ENCODE results near the gene SLC6A15.

Gene SLC6A15

DNA sequence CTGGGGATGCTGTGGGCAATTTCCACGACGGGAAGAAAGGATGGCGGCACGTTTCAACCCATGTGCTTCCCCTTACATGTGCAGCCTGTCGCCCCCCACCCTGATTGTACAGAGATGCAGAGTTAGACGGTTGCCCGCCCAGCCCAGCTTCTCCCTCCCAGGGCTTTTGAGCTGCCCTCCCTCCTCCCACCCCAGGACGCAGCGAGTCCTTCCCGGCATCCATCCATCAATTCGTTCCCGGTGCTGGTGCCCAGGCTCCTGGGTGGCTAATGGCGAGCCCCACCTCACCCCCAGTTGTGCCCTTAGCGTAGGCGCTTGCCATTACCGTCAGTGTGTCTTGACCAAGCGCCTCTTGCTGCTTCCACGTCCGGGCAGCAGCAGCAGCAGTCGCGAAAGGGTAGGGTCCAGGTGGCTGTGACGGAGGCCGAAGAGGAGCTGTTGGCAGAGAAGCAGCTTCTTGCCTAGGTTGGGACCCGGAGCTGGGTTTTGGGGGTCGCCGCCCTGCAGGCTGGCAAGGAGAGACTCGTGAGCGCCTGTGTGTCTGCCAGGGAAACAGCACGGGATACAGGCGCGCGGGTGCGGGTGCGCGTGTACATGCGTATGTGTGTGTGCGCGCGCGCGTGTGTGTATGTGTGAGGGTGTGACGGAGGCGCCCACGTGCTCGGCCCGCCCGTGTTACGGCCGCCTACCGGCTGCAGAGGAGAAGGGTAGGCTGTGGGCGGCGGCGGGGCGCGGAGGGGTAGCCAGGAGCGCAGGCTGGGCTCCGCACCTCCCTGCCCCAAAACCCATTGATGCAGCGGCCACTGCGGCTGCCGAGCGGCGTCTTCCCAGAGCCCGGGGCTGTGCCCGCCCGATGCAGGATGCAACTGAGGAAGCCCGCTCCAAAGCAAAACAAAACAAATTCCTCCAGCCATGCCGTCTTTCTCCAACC is at the start of gene SLC6A15:
SLC6A15 (minus strand) TSS at position 602 of the 931 bp plus-strand sequence. CDS start 20,679 bp downstream, outside the sequence.
- peak; percentile 86 for DNase-seq

DNA sequence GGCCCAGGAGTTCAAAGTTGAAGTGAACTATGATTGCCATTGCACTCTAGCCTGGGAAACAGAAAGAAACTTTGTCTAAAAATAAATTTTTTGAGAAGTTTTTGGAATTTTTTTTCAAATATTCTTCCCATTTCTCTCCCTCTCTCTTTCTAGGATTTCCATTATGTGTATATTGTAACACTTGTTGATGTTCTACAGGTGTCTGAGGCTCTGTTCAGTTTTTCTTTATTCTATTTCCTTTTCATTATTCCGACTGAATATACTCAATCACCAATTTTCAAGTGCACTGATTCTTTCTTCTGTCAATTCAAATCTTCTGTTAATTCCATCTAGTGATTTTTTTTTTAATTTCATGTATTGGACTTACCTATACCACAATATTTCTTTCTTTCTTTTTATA is 48.3 kb upstream of the SLC6A15 start:
- no peak for DNase-seq

DNA sequence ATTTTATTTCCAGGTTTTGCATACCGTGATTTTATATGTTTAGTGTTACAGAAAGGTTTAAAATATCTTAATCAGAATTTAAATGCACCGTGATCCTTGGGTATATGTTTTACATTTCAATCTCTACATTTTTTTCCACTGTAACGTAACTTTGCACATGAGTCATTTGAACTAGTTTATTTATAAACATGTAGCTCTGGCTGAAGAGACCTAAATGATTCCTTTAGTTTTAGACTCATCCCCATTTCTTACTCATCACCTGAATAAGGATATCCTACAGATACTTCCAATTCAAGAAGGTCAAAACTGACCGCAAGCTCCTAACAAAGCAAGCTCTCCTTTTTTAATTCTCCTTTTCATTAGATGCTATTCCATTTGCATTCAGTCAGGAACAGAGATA is 42.7 kb upstream of the SLC6A15 start:
- no peak for DNase-seq

DNA sequence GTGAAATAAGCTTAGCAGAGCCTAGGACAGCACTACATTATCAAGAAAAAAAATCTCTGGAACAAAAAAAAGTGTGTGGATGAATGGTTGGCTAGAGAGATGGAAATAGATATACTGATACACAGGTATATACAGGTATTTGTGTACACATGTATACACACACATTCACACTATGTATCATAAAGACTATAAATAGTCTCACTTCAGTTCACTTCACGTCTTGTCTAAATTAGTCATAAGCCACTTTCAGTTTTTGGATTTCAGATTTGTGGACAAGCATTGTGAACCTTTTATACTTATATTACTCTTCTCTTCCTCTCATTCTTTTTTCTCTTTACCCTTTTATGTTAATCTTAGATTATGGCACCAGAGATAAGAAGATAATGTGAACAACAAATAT is 41.8 kb upstream of the SLC6A15 start:
- no peak for DNase-seq

DNA sequence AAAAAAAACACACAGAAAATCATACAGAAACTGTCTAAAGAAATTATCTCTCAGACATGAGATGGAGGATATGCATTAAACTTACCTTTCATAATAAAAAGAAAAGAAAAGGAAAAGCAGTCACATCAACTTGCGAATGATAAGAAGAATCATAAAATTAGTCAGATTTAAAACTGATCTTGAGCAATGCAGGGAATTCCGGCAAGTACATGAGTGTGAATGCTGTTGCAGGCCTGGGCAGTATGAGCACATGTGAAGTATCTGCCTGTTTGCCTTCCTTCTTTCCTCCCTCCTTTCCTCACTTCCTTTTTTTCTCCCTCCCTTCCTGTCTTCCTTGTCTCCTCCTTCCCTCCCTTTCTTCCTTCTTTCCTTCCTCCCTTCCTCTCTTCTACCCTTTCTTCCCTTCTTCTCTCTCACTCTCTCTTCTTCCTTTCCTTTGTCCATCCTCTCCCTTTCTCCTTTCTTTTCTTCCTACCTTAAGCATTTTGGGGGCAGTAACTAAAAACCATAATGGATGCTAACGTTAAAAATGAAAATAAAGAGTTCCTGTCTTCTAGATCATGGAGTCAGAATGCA is 38.5 kb upstream of the SLC6A15 start:
- DNase-seq = no peak

DNA sequence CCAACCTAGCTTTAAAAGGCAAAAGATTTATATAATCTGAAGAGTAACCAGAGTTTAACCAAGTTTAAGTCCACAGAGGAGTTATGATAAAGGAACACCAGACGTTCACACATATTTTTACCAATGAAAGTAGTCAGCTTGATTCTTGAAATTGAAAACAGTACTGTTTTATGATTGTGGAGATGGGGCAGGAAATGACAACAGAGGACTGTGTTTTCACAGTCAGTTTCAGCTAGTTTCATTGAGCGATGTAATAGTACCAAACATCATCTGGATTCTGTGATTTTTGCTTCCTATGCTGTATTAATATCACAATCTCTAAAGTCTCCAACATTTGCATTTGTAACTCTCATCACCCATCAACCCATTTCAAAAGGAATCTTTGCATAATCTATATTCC is 34.2 kb upstream of the SLC6A15 start:
- DNase-seq = no peak

DNA sequence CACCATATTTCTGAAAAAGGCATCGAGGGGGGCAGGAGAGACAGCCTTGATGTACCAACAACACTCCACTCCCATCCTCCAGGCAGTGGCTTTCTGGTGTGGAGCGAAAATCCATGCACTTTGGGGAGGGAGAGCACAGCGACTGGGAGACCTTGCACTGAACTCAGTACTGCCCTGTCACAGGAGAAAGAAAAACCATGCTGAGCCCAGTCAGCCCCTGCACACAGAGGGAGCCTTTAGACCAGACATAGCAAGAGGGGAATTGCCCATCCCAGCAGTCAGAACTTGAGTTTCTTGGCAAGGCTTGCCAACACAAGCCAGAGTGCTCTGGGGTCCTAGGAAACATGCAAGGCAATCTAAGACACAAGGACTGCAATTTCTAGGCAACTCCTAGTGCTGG is 24.8 kb upstream of the SLC6A15 start:
- DNase-seq = no peak

DNA sequence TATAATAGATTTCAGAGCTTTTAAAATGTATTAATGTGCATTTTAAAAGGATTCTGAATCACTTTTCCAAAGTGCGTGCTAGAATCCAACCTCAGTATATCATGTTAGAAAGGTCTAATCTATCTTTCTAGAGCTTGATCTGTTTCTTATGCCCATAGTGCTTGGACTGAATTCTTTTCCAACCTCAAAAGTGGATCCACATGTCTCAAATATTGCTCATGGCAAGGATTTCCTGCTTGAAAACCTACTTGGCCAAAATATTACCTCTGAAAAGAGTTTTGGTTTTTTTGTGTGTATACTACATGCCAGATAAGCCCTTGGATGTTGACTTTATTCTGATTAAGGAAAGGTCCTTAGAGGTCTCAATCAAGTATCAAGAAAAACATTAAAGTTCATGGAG is 16.9 kb upstream of the SLC6A15 start:
- peak; percentile 54 for DNase-seq

DNA sequence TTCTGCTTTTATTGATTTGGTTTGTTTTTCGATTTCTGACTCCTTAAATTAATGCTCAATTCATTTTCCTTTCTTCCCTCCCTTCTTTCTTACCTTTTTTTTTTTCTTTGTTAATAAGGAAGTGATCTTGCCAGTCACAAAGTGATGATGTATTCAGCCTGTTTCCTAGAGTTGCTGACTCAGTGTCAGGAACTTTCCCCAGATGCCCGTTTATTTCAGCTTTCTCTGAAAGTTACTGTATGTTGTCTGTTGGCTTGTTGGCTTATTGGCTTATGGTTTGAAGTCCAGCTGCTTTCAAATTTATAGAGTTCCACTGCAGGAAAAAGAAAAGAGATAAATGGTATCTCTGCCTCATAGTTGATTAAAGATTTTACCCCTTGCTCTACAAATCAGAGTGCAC is 12.4 kb upstream of the SLC6A15 start:
- peak; percentile 51 for DNase-seq

DNA sequence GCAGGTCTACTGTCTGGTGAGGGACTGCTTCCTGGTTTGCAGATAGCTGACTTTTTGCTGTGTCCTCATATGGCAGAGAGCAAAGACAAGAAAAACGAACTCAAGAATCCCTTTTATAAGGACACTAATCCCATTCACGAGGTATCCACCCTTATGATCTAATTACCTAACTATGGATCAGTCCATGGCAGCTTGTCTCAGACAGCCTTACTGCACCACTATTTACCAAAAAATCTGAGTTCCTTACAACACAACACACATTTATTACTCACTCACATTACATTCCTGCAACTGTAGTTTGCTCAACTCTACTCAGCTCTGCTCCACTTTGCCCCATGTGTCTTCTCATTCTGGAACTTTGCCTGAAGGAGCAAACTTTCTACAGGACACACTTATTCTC is 10.1 kb upstream of the SLC6A15 start:
- peak; percentile 38 for DNase-seq

DNA sequence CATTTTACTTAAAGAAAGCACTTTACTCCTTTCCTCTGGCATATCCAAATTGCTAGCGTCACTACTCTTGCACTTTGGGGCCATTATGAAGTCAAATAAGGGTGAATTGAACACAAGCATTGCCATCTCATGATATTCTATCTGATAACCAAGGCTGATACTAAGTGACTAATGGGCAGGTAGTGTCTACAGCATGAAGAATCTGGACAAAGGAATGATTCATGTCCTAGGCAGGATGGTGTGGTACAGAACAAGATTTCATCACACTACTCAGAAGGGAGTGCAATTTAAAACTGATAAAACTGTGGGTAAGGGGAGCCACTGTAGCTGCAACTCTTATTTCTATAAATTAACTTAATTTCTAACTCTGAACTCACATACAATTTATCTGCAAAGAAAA is 7.7 kb upstream of the SLC6A15 start:
- peak; percentile 42 for DNase-seq

DNA sequence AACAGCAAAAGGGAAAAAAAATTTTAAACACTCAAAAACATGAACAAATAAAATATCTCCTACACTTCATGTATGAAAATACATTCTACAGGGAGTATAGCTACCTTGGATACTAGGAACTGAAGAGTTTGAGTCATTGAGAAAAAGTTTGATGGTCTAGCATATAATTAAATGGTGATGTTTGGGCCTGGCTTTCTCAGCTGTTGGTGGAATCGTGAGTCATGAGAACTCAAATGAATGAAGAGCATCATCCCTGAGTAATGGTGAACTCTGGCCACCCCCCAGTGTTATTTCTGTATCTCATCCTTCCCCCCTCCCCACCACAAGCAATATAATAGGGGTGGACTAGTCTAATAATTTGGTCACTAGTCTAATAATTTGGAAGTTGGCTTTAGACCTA is 6.7 kb upstream of the SLC6A15 start:
- DNase-seq = peak; percentile 80

DNA sequence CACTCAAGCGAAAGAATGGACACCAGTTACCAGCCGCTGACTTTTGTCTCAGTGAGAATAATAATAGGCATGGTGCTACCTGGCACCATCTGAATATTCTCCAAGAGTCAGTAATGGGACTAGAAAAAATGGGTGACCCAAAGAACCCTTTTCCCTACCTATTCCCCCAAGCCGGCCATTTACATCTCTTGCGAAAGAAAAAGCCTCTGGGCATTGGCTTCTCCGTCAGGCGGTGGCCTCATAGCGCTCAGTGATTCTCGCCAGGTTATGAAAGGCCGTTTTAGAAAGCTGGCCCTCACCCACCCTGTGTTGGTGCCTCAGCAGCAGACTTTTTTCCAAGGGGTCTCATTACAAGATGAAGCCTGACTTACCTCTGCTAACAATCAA is 523 bp upstream of the SLC6A15 start:
- no peak for DNase-seq

DNA sequence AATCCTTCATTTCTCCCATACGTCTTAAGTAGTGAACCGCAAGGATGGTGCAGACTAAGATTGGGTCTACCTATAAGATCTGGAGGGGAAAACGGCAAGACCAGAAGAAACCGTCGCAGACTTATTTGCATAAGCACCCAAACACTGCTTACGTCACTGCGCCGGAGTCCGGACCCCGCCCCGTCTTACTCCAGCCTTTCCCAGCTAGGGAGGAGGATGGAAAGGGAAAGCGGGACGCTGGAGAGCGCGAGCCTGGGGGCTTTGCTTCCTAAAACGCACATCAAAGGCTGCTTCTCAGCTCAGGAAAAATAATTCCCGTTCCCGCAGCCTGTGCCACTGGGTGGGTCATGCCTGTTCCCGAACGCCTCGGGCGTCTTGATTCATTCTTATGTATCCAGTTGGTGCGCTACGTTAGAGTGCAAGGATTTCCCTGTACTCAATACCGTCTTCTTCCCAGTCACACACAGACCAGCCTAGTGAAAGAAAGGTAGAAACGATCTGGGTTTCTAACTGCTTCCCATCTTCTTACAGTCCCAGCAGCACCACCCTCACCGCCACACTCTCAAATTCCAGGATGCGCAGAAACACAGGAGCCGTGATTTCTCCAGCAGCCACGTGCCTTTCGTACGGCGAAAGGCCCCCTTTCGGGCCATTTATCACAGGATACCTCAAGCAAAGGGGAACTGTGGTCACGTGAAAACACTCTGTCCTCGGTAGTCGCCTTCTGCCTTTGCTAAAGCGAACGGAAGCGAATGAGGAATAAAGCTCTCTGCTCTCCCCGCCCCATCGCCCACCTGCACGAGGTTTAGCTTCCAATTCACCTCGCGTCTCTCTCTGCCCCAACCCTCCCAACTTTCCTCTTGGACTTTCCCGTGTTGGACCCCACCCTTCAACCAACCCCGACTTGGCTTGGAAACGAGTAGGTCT is 1.1 kb downstream of the SLC6A15 start:
- peak; percentile 86 for DNase-seq

DNA sequence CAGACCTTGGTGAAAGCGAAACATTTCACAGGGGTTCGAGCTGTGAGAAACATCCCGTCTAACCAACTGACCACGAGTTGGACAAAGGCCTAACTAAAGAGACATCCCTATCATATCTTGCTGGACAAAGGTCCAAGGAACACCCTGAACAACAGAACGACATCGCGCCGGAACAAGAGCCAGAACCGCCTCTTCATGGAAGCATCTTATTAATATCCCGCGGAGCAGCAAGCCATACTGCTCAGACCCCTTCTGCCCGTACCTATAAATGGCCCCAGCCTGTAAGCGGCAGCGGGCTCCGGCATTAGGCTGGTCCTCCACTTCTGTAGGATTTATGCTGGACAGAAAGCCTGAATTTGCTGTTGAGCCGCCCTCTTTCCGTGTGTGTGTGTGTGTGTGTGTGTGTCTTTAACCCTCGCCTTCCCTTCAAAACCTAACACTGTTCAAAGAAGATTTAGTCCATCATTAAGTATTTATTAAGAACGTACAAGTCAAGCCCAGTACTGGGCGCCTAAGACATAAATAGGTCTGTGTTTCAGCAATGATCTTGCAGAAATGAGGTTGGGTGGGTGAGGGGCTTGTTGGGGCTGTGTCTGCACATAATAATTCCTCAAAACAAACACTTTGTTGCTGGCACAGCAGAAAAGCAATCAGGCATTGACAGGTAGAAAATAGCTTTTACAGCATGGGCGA is 1.9 kb downstream of the SLC6A15 start:
- DNase-seq = peak; percentile 53

DNA sequence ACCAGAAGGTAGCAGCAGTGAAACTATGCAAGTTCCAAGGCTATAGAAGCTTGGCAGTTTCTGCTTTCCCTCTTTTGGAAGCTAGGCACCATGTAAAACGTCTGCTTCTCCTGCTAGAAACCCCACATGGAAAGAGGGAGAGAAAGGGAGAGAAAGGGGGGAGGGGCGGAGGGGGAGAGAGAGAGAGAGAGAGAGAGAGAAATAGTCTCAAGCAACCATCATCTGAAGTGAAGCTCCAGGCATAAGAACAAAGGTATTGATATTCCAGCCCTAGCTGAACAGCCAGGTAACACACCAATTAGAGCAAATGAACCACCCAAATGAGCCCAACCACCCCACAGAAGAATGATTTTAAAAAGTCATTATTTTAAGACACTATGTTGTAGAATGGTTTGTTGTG is 8.5 kb downstream of the SLC6A15 start:
- DNase-seq = no peak

DNA sequence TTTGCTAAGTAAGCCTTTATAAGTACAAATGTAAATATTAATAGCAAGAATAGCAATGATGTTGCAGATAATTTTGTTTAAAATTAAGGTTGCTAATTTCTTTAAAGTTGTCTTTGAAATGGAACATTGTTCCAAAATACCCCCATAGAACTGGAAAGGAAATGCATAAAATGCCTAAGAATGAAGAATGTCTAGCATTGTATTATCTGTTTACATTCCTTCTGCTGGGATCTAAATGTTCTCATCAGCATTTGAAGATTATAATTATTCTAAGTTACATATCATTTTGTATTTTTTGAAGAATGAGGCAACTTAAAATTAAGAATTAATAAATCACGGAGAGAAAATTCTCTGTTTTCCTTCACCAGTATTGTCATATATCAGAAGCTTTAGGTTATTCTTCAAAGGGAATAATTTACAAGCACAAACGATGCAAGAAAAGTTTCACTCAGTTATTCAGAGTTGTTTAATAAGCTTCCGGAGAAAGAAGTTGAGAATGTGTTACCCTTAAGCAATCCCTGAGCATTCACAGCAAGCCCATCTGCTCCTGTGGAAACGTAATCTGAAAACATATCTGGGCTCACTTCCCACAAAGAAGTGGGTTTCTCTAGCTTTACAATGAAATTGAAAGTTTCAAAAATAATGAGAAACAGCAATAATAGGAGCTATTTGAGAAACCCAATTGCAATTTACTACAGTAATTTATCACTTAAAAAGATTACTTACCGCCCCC is 21.3 kb downstream of the SLC6A15 start:
- DNase-seq = no peak

DNA sequence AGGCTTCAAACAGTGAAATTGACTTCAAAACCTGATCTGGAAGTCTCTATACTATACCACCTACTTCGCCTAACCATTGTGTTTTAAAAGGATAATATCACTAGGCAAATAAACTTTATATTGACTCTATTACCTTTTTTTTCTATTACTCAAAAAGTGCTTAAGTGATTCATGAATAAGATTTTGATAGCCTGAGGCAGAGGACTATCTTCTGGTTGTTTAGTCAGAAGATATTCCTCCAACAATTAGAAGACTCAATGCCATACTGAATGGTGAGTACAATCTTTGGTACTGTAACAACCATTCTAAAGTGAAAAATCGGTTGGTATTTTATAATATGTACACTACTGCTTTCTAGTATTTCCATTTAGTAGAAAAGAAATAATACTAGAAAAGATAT is 22.8 kb downstream of the SLC6A15 start:
- no peak for DNase-seq

DNA sequence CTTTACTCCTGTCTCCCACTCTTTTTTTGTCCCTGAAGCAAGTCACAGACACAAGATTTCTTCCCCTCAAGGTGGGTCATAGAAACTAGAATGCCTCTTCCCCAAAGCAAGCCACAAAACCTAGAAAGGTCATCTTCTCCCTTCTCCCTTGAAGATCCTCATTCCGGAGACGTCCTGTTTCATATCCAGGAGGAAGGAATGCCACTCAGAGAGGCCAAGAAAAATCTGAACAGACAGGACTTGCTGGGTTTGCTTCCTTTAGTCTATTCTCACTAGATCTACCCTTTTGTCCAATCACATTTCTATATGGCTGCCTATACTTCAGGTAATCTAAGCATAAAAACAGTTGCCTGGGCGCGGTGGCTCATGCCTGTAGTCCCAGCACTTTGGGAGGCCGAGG is 23.7 kb downstream of the SLC6A15 start:
- DNase-seq = no peak

DNA sequence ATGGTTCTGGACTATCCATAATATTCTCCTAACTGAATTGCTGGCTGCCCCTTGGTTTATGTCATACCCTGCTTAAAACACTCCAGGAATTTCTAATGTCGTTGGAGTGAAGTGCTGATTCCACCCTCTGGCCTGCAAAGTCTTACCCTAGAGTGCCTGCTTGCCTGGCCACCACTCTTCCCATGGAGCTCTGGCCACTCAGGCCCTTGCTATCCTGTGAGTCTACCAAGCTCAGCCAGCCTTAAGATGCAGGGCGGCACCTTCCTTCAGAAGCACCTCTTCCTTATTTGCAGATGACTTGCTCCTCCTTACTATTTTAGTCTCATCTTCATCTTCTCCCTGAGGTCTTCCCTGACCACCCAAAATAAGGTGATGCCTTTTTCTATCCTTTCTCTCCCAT is 35.3 kb downstream of the SLC6A15 start:
- no peak for DNase-seq

DNA sequence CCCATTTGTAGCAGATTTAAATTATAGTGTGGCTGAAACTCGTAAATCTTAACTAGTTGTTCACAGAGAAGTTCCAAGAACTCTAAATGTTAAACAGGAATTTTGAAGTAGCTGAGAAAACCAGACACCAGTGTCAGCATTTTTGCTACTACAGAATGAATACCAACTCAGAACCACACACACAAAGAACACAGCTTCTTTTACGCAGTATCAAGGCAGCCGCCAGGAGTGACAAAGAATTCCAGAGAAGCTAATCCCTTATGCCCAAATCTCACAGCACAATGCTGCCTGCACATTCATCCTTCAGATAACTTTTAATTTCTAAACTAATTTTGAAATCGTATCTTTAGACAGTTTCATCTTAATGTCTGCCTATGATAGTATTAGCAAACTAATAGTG is 37.4 kb downstream of the SLC6A15 start:
- no peak for DNase-seq

DNA sequence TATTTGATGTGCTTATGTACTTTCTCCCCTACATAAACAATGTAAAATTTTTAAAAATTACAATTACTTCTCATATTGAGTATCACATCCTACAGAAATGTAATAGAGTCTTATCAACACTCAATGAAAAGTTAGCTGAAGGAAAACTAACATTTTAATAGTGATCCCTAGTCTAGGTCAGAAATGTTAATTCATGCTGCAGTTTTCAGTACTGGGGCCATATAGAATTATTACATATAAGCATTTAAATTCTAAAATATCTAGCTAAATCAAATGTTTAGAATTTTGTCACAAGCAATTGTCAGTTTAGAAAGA is 37.8 kb downstream of the SLC6A15 start:
- no peak for DNase-seq

Measured in fibroblast of skin of right biceps (primary cell).